Endometrium (tissue), 2 donors: ENCODE results near the gene GH1.
"Not testable (repeated sequence)": the region's sequence is repeated elsewhere in the genome, so short reads cannot be mapped to it uniquely, and the experiment has no call there.

Experiments
- FAIRE-seq: peaks from 2 replicates; lab custom pipeline; 2012; peaks lifted over from hg19 to GRCh38; lab: Jason Lieb, UNC
- donor health status: control.
- donor health status: control.

GH1 gene

GRCh38 chr17:63918789-63919305 is at the start of gene GH1:
GH1 (minus strand) TSS chr17:63918839; CDS start chr17:63918776, 63 bp downstream.
- not testable (repeated sequence) for FAIRE-seq

GRCh38 chr17:63967953-63968352 is 49.3 kb upstream of the GH1 start:
- FAIRE-seq: no peak

DNA sequence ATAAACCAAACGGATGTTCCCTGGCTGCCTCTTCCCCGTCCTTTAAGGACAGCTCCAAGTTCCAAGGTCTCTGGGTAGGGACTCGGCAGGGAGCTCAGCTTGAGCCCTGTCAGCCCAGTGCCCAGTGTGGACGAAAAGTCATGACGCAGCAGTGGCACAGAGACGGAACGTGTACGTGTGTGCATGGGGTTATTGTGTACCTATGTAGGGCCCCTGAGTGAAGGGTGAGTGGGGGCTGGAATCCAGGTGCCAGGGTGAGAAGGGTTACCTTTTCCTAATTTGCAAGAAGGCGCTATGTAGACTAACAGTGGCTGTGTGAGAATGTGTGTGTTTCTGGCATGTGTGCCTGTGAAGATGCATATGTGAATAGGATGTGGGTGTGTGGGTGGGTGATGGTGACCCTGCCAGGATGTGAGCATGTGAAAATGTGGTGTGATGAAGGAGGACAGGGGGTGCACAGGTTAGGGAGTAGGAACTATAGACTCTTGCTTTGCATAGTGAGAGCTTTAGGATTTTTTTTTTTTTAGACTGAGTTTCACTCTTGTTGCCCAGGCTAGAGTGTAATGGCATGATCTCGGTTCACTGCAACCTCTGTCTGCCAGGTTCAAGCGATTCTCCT is 48.1 kb upstream of the GH1 start:
- FAIRE-seq: no peak

DNA sequence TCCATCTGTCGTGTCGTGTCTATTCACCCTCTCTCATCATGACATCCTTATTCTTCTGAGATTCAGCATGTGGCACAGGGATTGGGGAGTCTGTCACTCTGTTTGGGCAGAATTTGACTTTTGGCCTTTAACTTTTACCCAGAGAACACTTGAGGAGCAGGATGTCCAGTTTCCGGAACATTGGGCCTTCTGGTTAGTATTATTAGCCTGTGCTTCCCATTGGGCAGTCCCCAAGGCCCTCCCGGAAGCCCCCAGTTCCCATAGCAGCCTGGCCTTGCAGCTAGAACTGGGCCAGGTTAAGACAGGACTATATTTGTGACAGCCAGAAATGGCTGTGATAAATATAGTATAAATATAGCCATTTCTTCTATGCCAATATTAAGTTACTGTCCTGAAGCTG is 44.5 kb upstream of the GH1 start:
- FAIRE-seq: no peak

GRCh38 chr17:63962298-63962744 is 43.7 kb upstream of the GH1 start:
- no peak for FAIRE-seq

DNA sequence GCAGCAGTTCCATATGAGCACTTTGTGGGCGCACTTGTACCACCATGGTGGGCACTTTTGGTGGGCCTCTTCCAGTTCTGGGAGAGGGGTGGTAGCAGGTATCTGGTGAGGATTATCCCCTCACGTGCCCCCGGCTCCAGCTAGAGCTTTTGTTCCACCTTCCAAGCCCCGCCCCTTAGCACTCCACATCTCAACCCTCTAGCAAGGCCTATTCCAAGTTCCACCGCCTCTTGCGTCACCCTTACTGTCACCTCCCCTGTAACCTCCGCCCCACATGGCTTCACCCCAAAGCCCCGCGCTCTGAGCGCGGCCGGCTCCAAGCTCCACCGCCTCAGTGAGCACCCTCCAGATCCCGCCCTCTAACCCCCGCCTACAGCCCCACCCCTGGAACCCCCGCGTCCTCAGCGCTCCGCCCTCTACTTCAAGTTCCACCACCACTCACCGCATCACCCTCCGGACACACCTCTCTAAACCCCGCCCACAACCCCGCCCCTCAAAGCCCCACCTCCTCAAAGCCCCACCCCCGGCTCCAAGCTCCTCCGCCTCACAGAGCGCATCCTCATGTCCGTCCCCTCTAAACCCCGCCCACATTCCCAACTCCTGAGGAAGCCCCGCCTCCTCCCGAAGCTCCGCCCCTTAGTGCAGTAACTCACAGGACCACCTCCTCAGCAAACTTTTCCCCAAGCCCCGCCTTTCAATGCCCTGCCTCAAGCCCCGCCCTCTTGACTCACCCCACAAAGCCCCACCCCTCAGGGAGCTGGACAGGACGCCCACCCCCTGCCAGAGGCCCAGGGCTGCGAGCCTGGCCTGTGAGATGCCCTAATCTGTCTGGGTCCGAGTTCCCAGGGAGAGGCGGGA is 42.9 kb upstream of the GH1 start:
- FAIRE-seq: no peak

DNA sequence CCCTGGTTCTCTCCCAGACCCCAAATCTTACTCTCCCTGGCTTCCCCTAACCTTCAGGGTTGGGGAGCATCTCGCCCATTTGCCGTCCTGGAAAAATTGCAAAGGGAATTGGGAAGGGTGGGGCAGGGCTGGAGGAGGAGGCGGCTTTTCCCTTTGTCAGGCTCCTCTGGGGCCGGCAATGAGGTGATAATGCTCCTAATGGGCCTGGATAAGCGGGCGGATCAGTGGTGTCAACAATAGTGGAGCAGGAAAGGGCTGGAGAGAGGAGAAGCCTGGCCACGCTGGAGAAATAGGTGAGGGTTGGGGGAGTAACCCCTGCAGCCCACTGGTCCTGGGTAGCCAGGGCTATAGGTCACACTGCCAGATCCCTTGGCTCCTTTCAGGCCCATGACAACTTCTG is 41.8 kb upstream of the GH1 start:
- FAIRE-seq: no peak

DNA sequence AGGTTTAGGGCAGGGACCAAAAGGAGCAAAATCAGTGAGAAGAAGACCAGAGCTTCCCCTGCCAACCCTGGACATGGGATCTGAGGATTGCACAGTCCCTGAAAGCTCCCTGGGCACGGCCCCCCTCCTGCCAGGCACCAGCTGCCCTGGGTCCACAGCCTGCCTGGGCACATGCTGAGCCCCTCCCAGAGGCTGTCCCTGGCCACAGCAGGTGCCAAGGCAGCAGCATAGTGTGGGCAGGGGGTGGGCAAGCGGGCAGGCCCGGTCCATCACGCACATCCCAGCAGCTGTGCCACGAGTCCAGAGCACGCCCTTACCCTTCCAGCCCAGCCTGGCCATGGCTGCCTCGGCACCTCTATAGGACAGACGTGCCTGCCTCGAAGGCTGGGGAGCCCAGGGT is 41.4 kb upstream of the GH1 start:
- FAIRE-seq: no peak

DNA sequence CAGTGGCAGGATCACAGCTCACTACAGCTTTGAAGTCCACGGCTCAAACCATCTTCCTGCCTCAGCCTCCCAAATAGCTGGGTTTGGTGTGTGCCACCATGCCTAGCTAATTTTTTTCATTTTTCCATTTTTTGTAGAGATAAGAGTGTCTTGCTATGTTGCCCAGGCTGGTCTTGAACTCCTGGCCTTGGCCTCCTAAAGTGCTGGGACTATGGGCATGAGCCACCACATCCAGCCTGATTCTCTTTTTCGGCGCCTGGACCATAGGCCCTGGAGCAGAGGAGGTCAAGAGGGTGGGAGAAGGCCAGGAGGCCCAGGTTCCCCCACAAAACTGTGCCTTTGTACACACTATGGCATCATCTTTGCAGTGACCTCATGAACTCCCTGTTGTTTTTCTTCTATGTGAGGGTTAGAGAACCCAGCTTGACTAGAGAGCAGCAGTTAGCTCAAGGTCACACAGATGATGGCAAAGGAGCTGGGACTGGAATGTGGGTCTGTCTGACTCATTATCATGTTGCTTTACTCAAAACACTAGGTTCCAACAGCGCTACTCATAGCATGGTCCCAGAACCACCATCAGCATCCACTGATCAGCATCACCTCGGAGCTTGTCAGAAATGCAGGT is 37.8 kb upstream of the GH1 start:
- no peak for FAIRE-seq

DNA sequence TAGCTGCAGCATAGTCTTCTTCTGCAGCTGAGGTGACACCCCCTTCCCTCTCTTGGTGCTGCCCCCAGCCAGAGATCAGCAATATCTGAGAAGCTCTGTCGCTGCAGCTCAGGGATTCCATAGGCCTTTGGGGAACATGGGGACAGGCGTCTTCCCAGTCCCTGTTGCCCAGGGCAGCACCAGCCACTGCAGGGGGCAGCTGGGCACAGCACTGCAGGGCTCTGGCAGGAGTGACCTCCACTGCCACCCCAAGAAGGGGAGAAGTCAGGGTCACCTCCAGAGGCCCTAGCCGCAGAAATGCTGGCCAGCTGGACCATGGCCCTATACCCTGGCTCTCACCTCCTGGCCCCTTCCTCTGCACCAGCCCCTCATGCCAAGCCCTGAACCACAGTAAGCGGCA is 37.2 kb upstream of the GH1 start:
- FAIRE-seq: no peak

DNA sequence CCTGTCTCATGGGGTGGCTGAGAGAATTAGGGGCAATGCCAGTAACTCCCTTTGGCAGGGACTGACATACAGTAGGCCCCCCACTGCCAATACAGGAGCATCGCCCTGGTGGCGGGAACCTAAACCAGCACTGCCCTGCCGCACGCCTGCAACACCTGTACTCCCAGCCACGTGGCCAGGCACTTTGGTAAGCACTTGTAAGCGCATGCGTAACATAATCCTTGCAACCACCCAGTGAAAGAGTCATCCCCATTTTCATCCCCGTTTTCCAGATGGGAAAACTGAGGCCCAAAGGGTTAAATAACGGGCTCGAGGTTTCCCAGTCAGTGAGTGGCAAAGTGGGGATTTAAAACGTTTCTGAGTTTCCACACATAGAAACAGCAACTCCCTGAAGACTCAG is 36.6 kb upstream of the GH1 start:
- FAIRE-seq: no peak

- no peak for FAIRE-seq
These were observed 35.9 kb upstream of the GH1 start for GRCh38 chr17:63954402-63955063.

- FAIRE-seq: no peak
These were observed 32.6 kb upstream of the GH1 start for GRCh38 chr17:63950940-63951907.

- no peak for FAIRE-seq
These were observed 31.1 kb upstream of the GH1 start for GRCh38 chr17:63949576-63950250.

GRCh38 chr17:63948521-63948920 is 29.9 kb upstream of the GH1 start:
- FAIRE-seq: no peak

DNA sequence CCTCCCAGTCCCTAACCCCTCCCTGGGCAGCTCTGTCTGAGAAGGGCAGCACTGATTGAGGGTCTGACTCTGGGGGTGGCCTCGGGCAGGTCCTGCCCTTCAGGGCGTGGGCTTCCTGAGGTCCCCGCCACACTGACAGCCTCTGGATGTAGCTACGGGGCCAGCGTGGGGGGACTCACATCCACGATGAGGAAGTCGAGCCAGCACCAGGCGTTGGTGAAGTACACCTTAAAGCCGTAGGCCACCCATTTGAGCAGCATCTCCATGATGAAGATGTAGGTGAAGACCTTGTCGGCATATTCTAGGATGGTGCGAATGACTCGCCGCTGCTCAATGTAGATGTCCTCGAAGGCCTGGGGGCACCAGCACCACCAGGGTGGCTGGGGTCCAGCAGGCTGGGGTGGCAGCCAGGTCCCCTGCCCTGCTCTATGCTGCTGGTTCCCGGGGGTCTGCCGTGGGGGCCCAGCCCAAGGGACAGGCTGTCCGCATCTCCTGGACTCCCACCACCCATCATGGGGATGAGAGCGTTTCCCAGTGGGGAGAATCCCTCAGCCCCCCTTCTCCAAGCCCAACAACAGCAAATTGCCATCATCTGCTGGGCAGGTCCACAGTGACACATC is 29.2 kb upstream of the GH1 start:
- no peak for FAIRE-seq

GRCh38 chr17:63946440-63947363 is 28.1 kb upstream of the GH1 start:
- FAIRE-seq: no peak

DNA sequence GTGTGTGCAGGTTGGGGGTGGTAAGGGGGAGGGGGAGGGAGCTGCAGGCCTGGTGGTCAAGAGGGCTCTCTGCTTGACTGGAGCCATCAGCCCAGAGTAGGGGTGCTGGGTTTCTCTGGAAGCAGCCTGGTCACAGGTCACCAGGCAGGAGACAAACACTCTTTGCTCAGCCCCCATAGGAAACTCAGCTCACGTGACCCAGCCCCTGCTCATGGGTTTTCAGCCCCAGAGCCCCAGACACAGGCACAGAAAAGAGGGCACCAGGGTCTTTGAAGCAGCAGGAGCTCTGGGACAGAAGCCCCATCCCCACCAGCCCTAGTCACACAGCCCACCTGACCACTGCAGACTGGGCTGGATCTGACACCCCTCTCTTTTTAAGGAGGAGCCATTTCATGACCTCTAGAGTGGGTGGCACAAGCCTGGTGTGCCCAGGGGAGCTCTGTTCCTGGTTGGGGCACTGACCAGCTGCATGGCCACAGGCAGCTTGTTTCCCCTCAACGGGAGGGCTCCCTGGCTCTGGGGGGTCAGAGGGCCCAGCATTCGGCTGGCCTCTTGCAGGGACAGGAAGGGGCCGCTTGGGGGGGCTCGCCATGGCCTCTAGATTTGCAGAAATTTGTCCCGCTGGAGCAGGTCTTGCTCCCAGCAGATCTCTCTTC is 27.3 kb upstream of the GH1 start:
- no peak for FAIRE-seq
